HCT116 (cell line): Measurements from ENCODE around the gene LRFN4. TPM values are rescaled to one million over a fixed set of nuclear protein-coding genes. Genes with fewer than 3 reads are reported as not detected.

Experiments used
- ATAC-seq: fragments of 200-7000 bp; cut with Tn5 transposase; 2 replicates; pipeline ENCODE4 v1.9.1; 2020; ENCODE audit warnings: mild to moderate bottlenecking, moderate library complexity
- BruUV-seq: library from RNA; stranded (reverse); fragments of 400-500 nt; replicated peaks from 2 replicates; lab custom pipeline; 2021; lab: Mats Ljungman, UMichigan
- CTCF ChIA-PET: fragments of 300-600 bp; sonication (Branson Sonifier 250); formaldehyde crosslinking; loops from one replicate; lab custom pipeline; 2021; ENCODE audit warnings: antibody characterized with exemption; lab: Charles Lee
- POLR2A ChIA-PET: fragments of 300-600, 350-600 bp; sonication (Branson Sonifier 250); formaldehyde crosslinking; loops from one replicate; lab custom pipeline; 2021; ENCODE audit warnings: antibody characterized with exemption; lab: Charles Lee
- RAD21 ChIA-PET, 2 experiments: fragments of 300-600 bp; sonication (Branson Sonifier 250); formaldehyde crosslinking; loops; one replicate each; lab custom pipeline; 2023; ENCODE audit warnings: low total read pairs in 2 of 2; ENCODE audit not compliant: uncharacterized antibody in 2 of 2, unreplicated experiment in 2 of 2, low non-redundant PET in 1 of 2; lab: Charles Lee
- DNase-seq: peaks from one replicate; pipeline ENCODE4 v3.0.0-alpha.2; 2010; ENCODE audit warnings: low read depth, low spot score
- H2AFZ ChIP-seq: fragments of 200-600 bp; shearing (Covaris generic), sonication (generic); 2 replicates; pipeline ENCODE4 v1.6.1; 2017; ENCODE audit warnings: low read depth, mixed run types, mixed read lengths, antibody characterized with exemption, low read length; ENCODE audit not compliant: poor library complexity, severe bottlenecking
- H3K27ac ChIP-seq: 2 replicates; pipeline ENCODE4 v1.5.1; 2012; ENCODE audit warnings: low read depth, low read length
- H3K27me3 ChIP-seq: fragments of 200-600 bp; sonication (generic); 2 replicates; pipeline ENCODE4 v1.6.1; 2016; ENCODE audit warnings: mixed run types, low read length, mixed read lengths; ENCODE audit not compliant: insufficient read depth
- H3K36me3 ChIP-seq, 2 experiments: fragments of 200-500 bp in 1 of 2; fragments of 200-600 bp in 1 of 2; sonication (Bioruptor generic) in 1 of 2; sonication (generic) in 1 of 2; 2 replicates each; pipeline versions ENCODE4 v1.5.1 to v1.6.1; 2014 to 2016; ENCODE audit warnings: low read length in 2 of 2, inconsistent platforms in 1 of 2, mixed read lengths in 1 of 2, mixed run types in 1 of 2; ENCODE audit not compliant: insufficient read depth in 2 of 2, control insufficient read depth in 1 of 2
- H3K4me1 ChIP-seq, 2 experiments: fragments of 200-600 bp in 1 of 2; sonication (generic) in 1 of 2; 2 replicates each; pipeline versions ENCODE4 v1.5.1 to v1.6.1; 2012 to 2017; ENCODE audit warnings: low read length in 2 of 2, inconsistent platforms in 1 of 2, mild to moderate bottlenecking in 1 of 2, mixed read lengths in 1 of 2, mixed run types in 1 of 2, moderate library complexity in 1 of 2; ENCODE audit not compliant: insufficient read depth in 2 of 2, control insufficient read depth in 1 of 2
- H3K4me2 ChIP-seq: fragments of 200-600 bp; sonication (generic); 2 replicates; pipeline ENCODE4 v1.6.1; 2017; ENCODE audit warnings: mixed run types, low read length, mixed read lengths
- H3K4me3 ChIP-seq, 2 experiments: fragments of 200-600 bp in 1 of 2; sonication (generic) in 1 of 2; replicated peaks in 1 of 2; 2 replicates each; pipeline ENCODE4 v1.5.1; 2011 to 2016; ENCODE audit warnings: low read length in 2 of 2, control low read depth in 1 of 2, low read depth in 1 of 2, mild to moderate bottlenecking in 1 of 2, mixed read lengths in 1 of 2, mixed run types in 1 of 2
- H3K79me2 ChIP-seq: fragments of 200-600 bp; sonication (generic); 2 replicates; pipeline ENCODE4 v1.6.1; 2017; ENCODE audit warnings: mild to moderate bottlenecking, mixed run types, low read length, moderate library complexity, mixed read lengths; ENCODE audit not compliant: insufficient read depth
- H3K9ac ChIP-seq: fragments of 200-600 bp; sonication (generic); 2 replicates; pipeline ENCODE4 v1.6.1; 2016; ENCODE audit warnings: low read length, mixed read lengths
- H3K9me2 ChIP-seq: fragments of 200-600 bp; sonication (generic), shearing (Covaris generic); 2 replicates; pipeline ENCODE4 v1.6.1; 2017; ENCODE audit warnings: mixed run types, mild to moderate bottlenecking, moderate library complexity; ENCODE audit not compliant: insufficient read depth
- H3K9me3 ChIP-seq, 2 experiments: fragments of 200-500 bp in 1 of 2; fragments of 200-600 bp in 1 of 2; sonication (Bioruptor generic) in 1 of 2; sonication (generic) in 1 of 2; 2 replicates each; pipeline ENCODE4 v1.6.1; 2014 to 2017; ENCODE audit warnings: low read length in 2 of 2, mixed read lengths in 2 of 2, inconsistent platforms in 1 of 2, low read depth in 1 of 2, mild to moderate bottlenecking in 1 of 2, mixed run types in 1 of 2, moderate library complexity in 1 of 2; ENCODE audit not compliant: control insufficient read depth in 1 of 2, insufficient read depth in 1 of 2
- H4K20me1 ChIP-seq: fragments of 200-600 bp; sonication (generic), shearing (Covaris generic); 2 replicates; pipeline ENCODE4 v1.6.1; 2017; ENCODE audit warnings: mixed run types, mild to moderate bottlenecking, moderate library complexity; ENCODE audit not compliant: insufficient read depth
- CBX3 ChIP-seq: IDR thresholded peaks from 2 replicates; pipeline ENCODE4 v1.6.1; 2012; ENCODE audit warnings: low read depth
- CEBPB ChIP-seq: IDR thresholded peaks from 2 replicates; pipeline ENCODE4 v1.6.1; 2012; ENCODE audit warnings: low read depth
- EGR1 ChIP-seq: IDR thresholded peaks from 2 replicates; pipeline ENCODE4 v1.6.1; 2012; ENCODE audit warnings: low read depth
- EZH2 ChIP-seq: fragments of 200-600 bp; sonication (generic); IDR thresholded peaks from 2 replicates; pipeline ENCODE4 v1.6.1; 2017; ENCODE audit warnings: antibody characterized with exemption, mixed run types
- EZH2phosphoT487 ChIP-seq: fragments of 200-600 bp; IDR thresholded peaks from 2 replicates; pipeline ENCODE4 v1.6.1; 2018; ENCODE audit warnings: antibody characterized with exemption, borderline replicate concordance
- FOSL1 ChIP-seq: IDR thresholded peaks from 2 replicates; pipeline ENCODE4 v1.6.1; 2012; ENCODE audit warnings: low read depth
- JUND ChIP-seq: IDR thresholded peaks from 2 replicates; pipeline ENCODE4 v1.6.1; 2012
- POLR2AphosphoS5 ChIP-seq: IDR thresholded peaks from 2 replicates; pipeline ENCODE4 v1.6.1; 2011; ENCODE audit warnings: mild to moderate bottlenecking, low read depth, low read length, moderate library complexity
- RAD21 ChIP-seq: IDR thresholded peaks from 2 replicates; pipeline ENCODE4 v1.6.1; 2012; ENCODE audit warnings: low read depth, mild to moderate bottlenecking
- SIN3A ChIP-seq: IDR thresholded peaks from 2 replicates; pipeline ENCODE4 v1.6.1; 2012; ENCODE audit warnings: low read depth
- SRF ChIP-seq: IDR thresholded peaks from 2 replicates; pipeline ENCODE4 v1.6.1; 2012; ENCODE audit warnings: low read depth
- TCF7L2 ChIP-seq: IDR thresholded peaks from 2 replicates; pipeline ENCODE4 v1.7.0; 2011; ENCODE audit warnings: borderline replicate concordance, inconsistent platforms; ENCODE audit not compliant: insufficient read depth, insufficient read length; ENCODE audit errors: extremely low read depth
- YY1 ChIP-seq: IDR thresholded peaks from 2 replicates; pipeline ENCODE4 v1.6.1; 2011; ENCODE audit warnings: low read length, low read depth, moderate library complexity, mild to moderate bottlenecking; ENCODE audit not compliant: insufficient replicate concordance; ENCODE audit errors: extremely low read depth
- ZFX ChIP-seq: fragments of 450-650 bp; IDR thresholded peaks from 2 replicates; pipeline ENCODE4 v1.6.1; 2017
- ZNF274 ChIP-seq: fragments of 200-500 bp; sonication (Bioruptor generic); IDR thresholded peaks from 2 replicates; pipeline ENCODE4 v1.6.1; 2014; ENCODE audit warnings: mild to moderate bottlenecking, low read depth, low read length, inconsistent platforms
- intact Hi-C: fragments of 100-400 bp; cut with micrococcal nuclease; formaldehyde crosslinking; loops from 2 replicates; pipeline ENCODE4 v1.10.0; 2022
- total RNA-seq: library from RNA; stranded (reverse); gene quantifications from one replicate; pipeline ENCODE4 v1.2.1, GENCODE V29; 2021; ENCODE audit not compliant: unreplicated experiment
- TF ChIP-seq, protein P1 (sequence below), 3 experiments: fragments of 200-600 bp in 1 of 3; sonication (generic) in 1 of 3; IDR thresholded peaks in 2 of 3; conservative IDR thresholded peaks in 1 of 3; 2 replicates each; pipeline ENCODE4 v1.5.1; 2012 to 2017; ENCODE audit warnings: low read depth in 2 of 3, low read length in 2 of 3, antibody characterized with exemption in 1 of 3, borderline replicate concordance in 1 of 3, control low read depth in 1 of 3, mild to moderate bottlenecking in 1 of 3, mixed read lengths in 1 of 3, mixed run types in 1 of 3, moderate library complexity in 1 of 3; ENCODE audit not compliant: insufficient read depth in 1 of 3
- TF ChIP-seq, protein P2 (sequence below): IDR thresholded peaks from 2 replicates; pipeline ENCODE4 v1.6.1; 2012
- TF ChIP-seq, protein P3 (sequence below): IDR thresholded peaks from 2 replicates; pipeline ENCODE4 v1.6.1; 2011; ENCODE audit warnings: mild to moderate bottlenecking, low read length, moderate library complexity; ENCODE audit not compliant: insufficient replicate concordance; ENCODE audit errors: extremely low read depth
- TF ChIP-seq, protein P4 (sequence below): IDR thresholded peaks from 2 replicates; pipeline ENCODE4 v1.6.1; 2012; ENCODE audit warnings: low read depth
- TF ChIP-seq, protein P5 (sequence below): IDR thresholded peaks from 2 replicates; pipeline ENCODE4 v1.6.1; 2012

Gene LRFN4
- total RNA-seq, 1 experiment from 2014 or later = 55.4 TPM

GRCh38 chr11:66866007-66866406 lies 9.1 kb downstream of the LRFN4 start:
- H3K4me2 ChIP-seq = no peak overlapping the region
- TF ChIP-seq CEBPB = no peak
- TF ChIP-seq, protein P1, sequence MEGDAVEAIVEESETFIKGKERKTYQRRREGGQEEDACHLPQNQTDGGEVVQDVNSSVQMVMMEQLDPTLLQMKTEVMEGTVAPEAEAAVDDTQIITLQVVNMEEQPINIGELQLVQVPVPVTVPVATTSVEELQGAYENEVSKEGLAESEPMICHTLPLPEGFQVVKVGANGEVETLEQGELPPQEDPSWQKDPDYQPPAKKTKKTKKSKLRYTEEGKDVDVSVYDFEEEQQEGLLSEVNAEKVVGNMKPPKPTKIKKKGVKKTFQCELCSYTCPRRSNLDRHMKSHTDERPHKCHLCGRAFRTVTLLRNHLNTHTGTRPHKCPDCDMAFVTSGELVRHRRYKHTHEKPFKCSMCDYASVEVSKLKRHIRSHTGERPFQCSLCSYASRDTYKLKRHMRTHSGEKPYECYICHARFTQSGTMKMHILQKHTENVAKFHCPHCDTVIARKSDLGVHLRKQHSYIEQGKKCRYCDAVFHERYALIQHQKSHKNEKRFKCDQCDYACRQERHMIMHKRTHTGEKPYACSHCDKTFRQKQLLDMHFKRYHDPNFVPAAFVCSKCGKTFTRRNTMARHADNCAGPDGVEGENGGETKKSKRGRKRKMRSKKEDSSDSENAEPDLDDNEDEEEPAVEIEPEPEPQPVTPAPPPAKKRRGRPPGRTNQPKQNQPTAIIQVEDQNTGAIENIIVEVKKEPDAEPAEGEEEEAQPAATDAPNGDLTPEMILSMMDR (IDR thresholded peaks at IDR 0.05 in 2 of 3, conservative IDR thresholded peaks at IDR 0.05 in 1 of 3; ENCODE audit: borderline replicate concordance in 1 of 3, insufficient read depth in 1 of 3, low read depth in 2 of 3, low read length in 2 of 3) = no peak
- no peak for TF ChIP-seq EZH2
- no peak for TF ChIP-seq SRF
- TF ChIP-seq, protein P2, sequence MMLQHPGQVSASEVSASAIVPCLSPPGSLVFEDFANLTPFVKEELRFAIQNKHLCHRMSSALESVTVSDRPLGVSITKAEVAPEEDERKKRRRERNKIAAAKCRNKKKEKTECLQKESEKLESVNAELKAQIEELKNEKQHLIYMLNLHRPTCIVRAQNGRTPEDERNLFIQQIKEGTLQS = no peak
- TF ChIP-seq ZNF274 = no peak
- no peak for TF ChIP-seq TCF7L2
- no peak for TF ChIP-seq RAD21
- no peak for TF ChIP-seq EGR1
- TF ChIP-seq, protein P3, sequence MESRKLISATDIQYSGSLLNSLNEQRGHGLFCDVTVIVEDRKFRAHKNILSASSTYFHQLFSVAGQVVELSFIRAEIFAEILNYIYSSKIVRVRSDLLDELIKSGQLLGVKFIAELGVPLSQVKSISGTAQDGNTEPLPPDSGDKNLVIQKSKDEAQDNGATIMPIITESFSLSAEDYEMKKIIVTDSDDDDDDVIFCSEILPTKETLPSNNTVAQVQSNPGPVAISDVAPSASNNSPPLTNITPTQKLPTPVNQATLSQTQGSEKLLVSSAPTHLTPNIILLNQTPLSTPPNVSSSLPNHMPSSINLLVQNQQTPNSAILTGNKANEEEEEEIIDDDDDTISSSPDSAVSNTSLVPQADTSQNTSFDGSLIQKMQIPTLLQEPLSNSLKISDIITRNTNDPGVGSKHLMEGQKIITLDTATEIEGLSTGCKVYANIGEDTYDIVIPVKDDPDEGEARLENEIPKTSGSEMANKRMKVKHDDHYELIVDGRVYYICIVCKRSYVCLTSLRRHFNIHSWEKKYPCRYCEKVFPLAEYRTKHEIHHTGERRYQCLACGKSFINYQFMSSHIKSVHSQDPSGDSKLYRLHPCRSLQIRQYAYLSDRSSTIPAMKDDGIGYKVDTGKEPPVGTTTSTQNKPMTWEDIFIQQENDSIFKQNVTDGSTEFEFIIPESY = no peak
- TF ChIP-seq POLR2AphosphoS5 = no peak
- TF ChIP-seq, protein P4, sequence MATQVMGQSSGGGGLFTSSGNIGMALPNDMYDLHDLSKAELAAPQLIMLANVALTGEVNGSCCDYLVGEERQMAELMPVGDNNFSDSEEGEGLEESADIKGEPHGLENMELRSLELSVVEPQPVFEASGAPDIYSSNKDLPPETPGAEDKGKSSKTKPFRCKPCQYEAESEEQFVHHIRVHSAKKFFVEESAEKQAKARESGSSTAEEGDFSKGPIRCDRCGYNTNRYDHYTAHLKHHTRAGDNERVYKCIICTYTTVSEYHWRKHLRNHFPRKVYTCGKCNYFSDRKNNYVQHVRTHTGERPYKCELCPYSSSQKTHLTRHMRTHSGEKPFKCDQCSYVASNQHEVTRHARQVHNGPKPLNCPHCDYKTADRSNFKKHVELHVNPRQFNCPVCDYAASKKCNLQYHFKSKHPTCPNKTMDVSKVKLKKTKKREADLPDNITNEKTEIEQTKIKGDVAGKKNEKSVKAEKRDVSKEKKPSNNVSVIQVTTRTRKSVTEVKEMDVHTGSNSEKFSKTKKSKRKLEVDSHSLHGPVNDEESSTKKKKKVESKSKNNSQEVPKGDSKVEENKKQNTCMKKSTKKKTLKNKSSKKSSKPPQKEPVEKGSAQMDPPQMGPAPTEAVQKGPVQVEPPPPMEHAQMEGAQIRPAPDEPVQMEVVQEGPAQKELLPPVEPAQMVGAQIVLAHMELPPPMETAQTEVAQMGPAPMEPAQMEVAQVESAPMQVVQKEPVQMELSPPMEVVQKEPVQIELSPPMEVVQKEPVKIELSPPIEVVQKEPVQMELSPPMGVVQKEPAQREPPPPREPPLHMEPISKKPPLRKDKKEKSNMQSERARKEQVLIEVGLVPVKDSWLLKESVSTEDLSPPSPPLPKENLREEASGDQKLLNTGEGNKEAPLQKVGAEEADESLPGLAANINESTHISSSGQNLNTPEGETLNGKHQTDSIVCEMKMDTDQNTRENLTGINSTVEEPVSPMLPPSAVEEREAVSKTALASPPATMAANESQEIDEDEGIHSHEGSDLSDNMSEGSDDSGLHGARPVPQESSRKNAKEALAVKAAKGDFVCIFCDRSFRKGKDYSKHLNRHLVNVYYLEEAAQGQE = no peak
- no peak for TF ChIP-seq ZFX
- TF ChIP-seq, protein P5, sequence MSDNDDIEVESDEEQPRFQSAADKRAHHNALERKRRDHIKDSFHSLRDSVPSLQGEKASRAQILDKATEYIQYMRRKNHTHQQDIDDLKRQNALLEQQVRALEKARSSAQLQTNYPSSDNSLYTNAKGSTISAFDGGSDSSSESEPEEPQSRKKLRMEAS = no peak
- TF ChIP-seq SIN3A = no peak
- no peak for TF ChIP-seq EZH2phosphoT487
- no peak for TF ChIP-seq FOSL1
- no peak for TF ChIP-seq YY1
- TF ChIP-seq JUND = no peak
- TF ChIP-seq CBX3 = no peak
- TF ChIP-seq, all 23 proteins: peak for 0
- no peak overlapping the region for H3K9ac ChIP-seq
- no peaks in the 10 kb centered on the region for H3K9me3 ChIP-seq
- H3K79me2 ChIP-seq = no peaks in the 10 kb centered on the region
- CTCF ChIA-PET = no interaction called here
- RAD21 ChIA-PET = no interaction called here
- intact Hi-C loops = no loop called here
- H4K20me1 ChIP-seq = no peaks in the 10 kb centered on the region
- peaks cover 7 to 23% of the 10 kb centered on the region in 2 experiments; a peak in 3 of 4 replicates for H3K4me1 ChIP-seq
- DNase-seq (no peak), ATAC-seq (no peak)
- no peaks in the 10 kb centered on the region for H3K9me2 ChIP-seq
- no peaks in the 10 kb centered on the region for H3K27me3 ChIP-seq
- no TSS peak for BruUV-seq
- no peaks in the 10 kb centered on the region; a peak in 1 of 4 replicates for H3K36me3 ChIP-seq
- no peak overlapping the region for H3K27ac ChIP-seq
- H2AFZ ChIP-seq = no peak overlapping the region
- POLR2A ChIA-PET = no interaction called here
- no peak overlapping the region for H3K4me3 ChIP-seq
